Epidermal melanocyte (primary cell): ENCODE results near the gene PRMT5.

ENCODE experiments used
- DNase-seq: peaks from one replicate; pipeline ENCODE4 v3.0.0; 2011; ENCODE audit warnings: low spot score; ENCODE audit not compliant: insufficient read length

Gene PRMT5

GRCh38 chr14:22898302-22899090, 30.7 kb downstream of the PRMT5 start:
- DNase-seq, result no peak

GRCh38 chr14:22897357-22897756, 31.8 kb downstream of the PRMT5 start:
- DNase-seq, result no peak

- DNase-seq, result no peak
These were observed 32.4 kb downstream of the PRMT5 start for GRCh38 chr14:22896760-22897159.

- DNase-seq, result no peak
These were observed 32.8 kb downstream of the PRMT5 start for GRCh38 chr14:22896356-22896755.

GRCh38 chr14:22895402-22895801, 33.8 kb downstream of the PRMT5 start:
- no peak for DNase-seq

GRCh38 chr14:22893706-22894105, 35.5 kb downstream of the PRMT5 start:
- DNase-seq, result no peak

- no peak for DNase-seq
These were observed 36.7 kb downstream of the PRMT5 start for GRCh38 chr14:22892488-22892887.

GRCh38 chr14:22890416-22890815, 38.8 kb downstream of the PRMT5 start:
- no peak for DNase-seq

GRCh38 chr14:22888662-22889061, 40.5 kb downstream of the PRMT5 start:
- DNase-seq, result no peak

- no peak for DNase-seq
These were observed 41.2 kb downstream of the PRMT5 start for GRCh38 chr14:22887990-22888378.

GRCh38 chr14:22887260-22887989, 41.8 kb downstream of the PRMT5 start:
- DNase-seq, result peak; percentile 59

GRCh38 chr14:22886500-22887259, 42.5 kb downstream of the PRMT5 start:
- peak; percentile 80 for DNase-seq

- DNase-seq, result no peak
These were observed 43.2 kb downstream of the PRMT5 start for GRCh38 chr14:22885975-22886374.

- DNase-seq, result no peak
These were observed 44.2 kb downstream of the PRMT5 start for GRCh38 chr14:22884738-22885523.

GRCh38 chr14:22884076-22884737, 45.0 kb downstream of the PRMT5 start:
- no peak for DNase-seq

GRCh38 chr14:22883173-22883976, 45.8 kb downstream of the PRMT5 start, which contains the start of gene REM2:
Gene REM2 (plus strand): TSS chr14:22883222. CDS start chr14:22883288, 66 bp downstream.
- no peak for DNase-seq

- no peak for DNase-seq
These were observed 46.5 kb downstream of the PRMT5 start for GRCh38 chr14:22882529-22883172.

GRCh38 chr14:22882064-22882463, 47.1 kb downstream of the PRMT5 start:
- DNase-seq, result no peak
